ENCODE results near the gene KLF11. TPM values are rescaled to one million over a fixed set of nuclear protein-coding genes. Genes with fewer than 3 reads are reported as not detected.

KLF11 gene
- total and polyA plus RNA-seq, 2 of the 8 experiments (the other 6 are each of a cell fraction or from before 2014, with no cell fraction given), result 6.4 to 10.1 TPM

DNA sequence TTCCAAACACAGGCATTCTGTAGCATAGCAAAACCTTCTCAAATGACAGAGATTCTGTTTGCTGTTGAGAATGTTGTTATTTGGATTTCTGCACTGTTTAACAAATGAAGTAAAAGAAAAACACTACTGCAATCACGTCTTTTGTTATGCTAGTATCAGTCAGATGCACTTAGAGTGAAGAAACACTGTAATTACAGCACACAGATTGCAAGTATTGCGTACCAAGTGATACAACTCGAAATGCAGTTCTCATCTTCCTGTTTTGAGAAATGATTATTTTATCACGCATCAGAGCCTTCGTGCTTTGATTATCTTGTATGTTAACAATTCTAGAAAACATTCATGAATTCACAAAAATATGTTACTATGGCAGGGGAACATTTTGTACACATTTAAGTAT lies 41.8 kb upstream of the KLF11 start:
- Histone ChIP-seq H3K9ac (replicated peaks in 1 of 4; ENCODE audit: extremely low read depth in 1 of 4, low read depth in 3 of 4, low read length in 3 of 4) (no peak overlapping the region), H2BK120ac (replicated peaks; ENCODE audit: low read depth, low read length) (no peak overlapping the region), H3K79me1 (ENCODE audit: low read depth, low read length) (no peaks in the 10 kb centered on the region), H2BK20ac (ENCODE audit: low read length) (no peak overlapping the region), H2AK5ac (ENCODE audit: low read depth, low read length) (no peak overlapping the region), H3K9me3 (ENCODE audit: insufficient read depth in 2 of 2, low read depth in 1 of 2, low read length in 1 of 2) (0 out of 4 replicates have a peak, but pooled peaks cover 0 to 2% of the 10 kb centered on the region in 2 experiments), H2BK5ac (ENCODE audit: low read depth, low read length) (no peak overlapping the region), H3K56ac (replicated peaks; ENCODE audit: insufficient read length, low read depth, low read length) (no peak overlapping the region), H3K4ac (replicated peaks; ENCODE audit: insufficient read length, low read depth, low read length) (no peak overlapping the region), H3K79me2 (ENCODE audit: control insufficient read depth in 1 of 2, insufficient read depth in 2 of 2, low read length in 2 of 2) (no peaks in the 10 kb centered on the region), H4K5ac (ENCODE audit: insufficient read length, low read depth, low read length) (no peak overlapping the region), H3K23me2 (ENCODE audit: low read depth, low read length) (no peaks in the 10 kb centered on the region), H3K36me3 (ENCODE audit: control insufficient read depth in 2 of 4, insufficient read depth in 4 of 4, low read length in 3 of 4) (no peaks in the 10 kb centered on the region), H2AFZ (ENCODE audit: low read length) (no peak overlapping the region), H4K20me1 (replicated peaks in 1 of 2; ENCODE audit: control insufficient read depth in 1 of 2, insufficient read depth in 2 of 2, low read length in 2 of 2) (no peaks in the 10 kb centered on the region), H3K23ac (ENCODE audit: insufficient read length) (no peak overlapping the region), H3K27me3 (replicated peaks in 1 of 4; ENCODE audit: control insufficient read depth in 3 of 4, extremely low read depth in 1 of 4, insufficient read depth in 3 of 4, low read length in 3 of 4) (no peaks in the 10 kb centered on the region), H3K4me1 (replicated peaks in 1 of 4; ENCODE audit: control insufficient read depth in 3 of 4, insufficient read depth in 4 of 4, low read length in 3 of 4) (peaks cover 0 to 4% (median under 1%) of the 10 kb centered on the region in 4 experiments; a peak in 1 of 7 replicates), H3K18ac (ENCODE audit: extremely low read depth, low read length) (no peak overlapping the region), H4K91ac (replicated peaks; ENCODE audit: insufficient read length, low read length) (no peak overlapping the region), H3K27ac (ENCODE audit: low read depth, low read length) (no peak overlapping the region), H2BK15ac (ENCODE audit: low read length) (no peak overlapping the region), H3K4me2 (ENCODE audit: insufficient read depth in 1 of 2, low read depth in 2 of 2, low read length in 2 of 2) (no peak overlapping the region), H3K4me3 (ENCODE audit: extremely low read depth in 1 of 4, insufficient read depth in 2 of 4, low read depth in 3 of 4, low read length in 4 of 4) (no peak overlapping the region), H3K14ac (ENCODE audit: insufficient read length) (no peak overlapping the region), H2BK12ac (ENCODE audit: low read depth, low read length) (no peak overlapping the region), H4K8ac (ENCODE audit: extremely low read depth, insufficient read depth, low read length) (no peak overlapping the region)
- TF ChIP-seq RNF2 (IDR thresholded peaks at IDR 0.05; ENCODE audit: borderline replicate concordance, low read depth, low read length, missing control alignments, poor library complexity, severe bottlenecking) (no peak), EP300 (IDR thresholded peaks at IDR 0.05; ENCODE audit: borderline replicate concordance in 1 of 2, low read depth in 2 of 2, low read length in 2 of 2) (no peak), RFX5 (IDR thresholded peaks at IDR 0.05; ENCODE audit: borderline replicate concordance, low read depth, low read length) (no peak), NANOG (IDR thresholded peaks at IDR 0.05; ENCODE audit: insufficient read depth, low read depth, low read length, poor library complexity, severe bottlenecking) (no peak), RBBP5 (IDR thresholded peaks at IDR 0.05; ENCODE audit: borderline replicate concordance, low read depth, low read length) (no peak), TAF1 (IDR thresholded peaks at IDR 0.05; ENCODE audit: low read depth, low read length) (no peak), SRF (IDR thresholded peaks at IDR 0.05; ENCODE audit: low read depth, low read length) (no peak)
- FAIRE-seq (no peak), DNase-seq (ENCODE audit: low read depth in 1 of 2, low spot score in 2 of 2) (no peak)
- ChIA-PET CTCF (ENCODE audit: partially characterized antibody) (interaction anchor here (1.0 to 2.2 kb wide), 4 partner anchors 14 to 202 kb away, joined by 3 to 9 read pairs (median 4); no protein-coding TSS in a partner anchor), POLR2A (ENCODE audit: partially characterized antibody) (no interaction called here)
- 79% methylated on average over 5 of the region's 5 CpGs; no CpG with 5 or more reads in 1 of the 2 experiments for WGBS, 2 experiments (ENCODE audit: extremely low coverage in 1 of 2, insufficient coverage in 1 of 2, insufficient read length in 1 of 2, insufficient replicate concordance in 2 of 2, low coverage in 1 of 2, low lambda C conversion rate in 2 of 2, missing lambda C conversion rate in 1 of 2)
